ENCODE measurements around the gene CCBE1.

CCBE1 gene

GRCh38 chr18:59385191-59385590 lies 312.0 kb downstream of the CCBE1 start:
- Histone ChIP-seq H3K27me3 (ENCODE audit: control insufficient read depth, insufficient read depth, low read length) (peaks cover 57% of the 10 kb centered on the region), H3K9ac (ENCODE audit: low read depth, low read length) (no peak overlapping the region), H3K27ac (ENCODE audit: low read depth, low read length) (no peak overlapping the region), H3K9me3 (ENCODE audit: control insufficient read depth, insufficient read depth, low read length) (no peaks in the 10 kb centered on the region), H3K4me3 (ENCODE audit: low read depth, low read length) (no peak overlapping the region), H3K4me1 (ENCODE audit: control insufficient read depth, insufficient read depth, low read length) (peaks cover 37% of the 10 kb centered on the region), H3K36me3 (ENCODE audit: control insufficient read depth, insufficient read depth, low read length) (no peaks in the 10 kb centered on the region)

- Histone ChIP-seq H3K27ac (ENCODE audit: low read depth, low read length) (no peak overlapping the region), H3K4me3 (ENCODE audit: low read depth, low read length) (no peak overlapping the region), H3K36me3 (ENCODE audit: control insufficient read depth, insufficient read depth, low read length) (no peaks in the 10 kb centered on the region), H3K27me3 (ENCODE audit: control insufficient read depth, insufficient read depth, low read length) (peaks cover 57% of the 10 kb centered on the region), H3K4me1 (ENCODE audit: control insufficient read depth, insufficient read depth, low read length) (peaks cover 31% of the 10 kb centered on the region), H3K9ac (ENCODE audit: low read depth, low read length) (no peak overlapping the region), H3K9me3 (ENCODE audit: control insufficient read depth, insufficient read depth, low read length) (no peaks in the 10 kb centered on the region)
These were observed 313.4 kb downstream of the CCBE1 start for GRCh38 chr18:59383851-59384250.

- Histone ChIP-seq H3K27ac (ENCODE audit: low read depth, low read length) (no peak overlapping the region), H3K9me3 (ENCODE audit: control insufficient read depth, insufficient read depth, low read length) (no peaks in the 10 kb centered on the region), H3K4me1 (ENCODE audit: control insufficient read depth, insufficient read depth, low read length) (peaks cover 17% of the 10 kb centered on the region), H3K4me3 (ENCODE audit: low read depth, low read length) (no peak overlapping the region), H3K9ac (ENCODE audit: low read depth, low read length) (no peak overlapping the region), H3K27me3 (ENCODE audit: control insufficient read depth, insufficient read depth, low read length) (peaks cover 54% of the 10 kb centered on the region), H3K36me3 (ENCODE audit: control insufficient read depth, insufficient read depth, low read length) (no peaks in the 10 kb centered on the region)
These were observed 314.8 kb downstream of the CCBE1 start for GRCh38 chr18:59382383-59382782.

GRCh38 chr18:59381949-59382348 lies 315.3 kb downstream of the CCBE1 start:
- Histone ChIP-seq H3K9me3 (ENCODE audit: control insufficient read depth, insufficient read depth, low read length) (no peaks in the 10 kb centered on the region), H3K36me3 (ENCODE audit: control insufficient read depth, insufficient read depth, low read length) (no peaks in the 10 kb centered on the region), H3K27me3 (ENCODE audit: control insufficient read depth, insufficient read depth, low read length) (peaks cover 56% of the 10 kb centered on the region), H3K27ac (ENCODE audit: low read depth, low read length) (no peak overlapping the region), H3K4me3 (ENCODE audit: low read depth, low read length) (no peak overlapping the region), H3K9ac (ENCODE audit: low read depth, low read length) (no peak overlapping the region), H3K4me1 (ENCODE audit: control insufficient read depth, insufficient read depth, low read length) (peaks cover 13% of the 10 kb centered on the region)
